IMR-90 (cell line): ENCODE results near the gene PCCA. TPM values are rescaled to one million over a fixed set of nuclear protein-coding genes. Genes with fewer than 3 reads are reported as not detected.

Experiments used
- ATAC-seq: fragments of 200-7000 bp; cut with Tn5 transposase; 2 replicates; pipeline ENCODE4 v1.9.1; 2020; ENCODE audit warnings: low read depth, mild to moderate bottlenecking, moderate library complexity
- BruUV-seq: library from RNA; stranded (reverse); fragments of 400-500 nt; replicated peaks from 2 replicates; lab custom pipeline; 2021; lab: Mats Ljungman, UMichigan
- CTCF ChIA-PET: fragments of 300-600 bp; formaldehyde crosslinking; extraction: SDS; loops from one replicate; lab custom pipeline; 2021; ENCODE audit warnings: antibody characterized with exemption; lab: Yijun Ruan, JAX
- POLR2A ChIA-PET: fragments of 300-600 bp; sonication (Branson Sonifier 250); formaldehyde crosslinking; loops from one replicate; lab custom pipeline; 2022; ENCODE audit warnings: antibody characterized with exemption; ENCODE audit not compliant: unreplicated experiment; lab: Charles Lee
- DNase-seq: peaks from one replicate; pipeline ENCODE4 v3.0.0; 2013
- H2AFZ ChIP-seq: replicated peaks from 2 replicates; pipeline ENCODE3; 2013; ENCODE audit warnings: low read length, mild to moderate bottlenecking; ENCODE audit not compliant: poor library complexity
- H2AK5ac ChIP-seq: 2 replicates; pipeline ENCODE4 v1.6.1; 2013; ENCODE audit warnings: low read depth, low read length, inconsistent platforms
- H2AK9ac ChIP-seq: replicated peaks from 2 replicates; pipeline ENCODE3; 2013; ENCODE audit warnings: mild to moderate bottlenecking, low read depth, low read length, moderate library complexity; ENCODE audit not compliant: poor library complexity
- H2BK120ac ChIP-seq: 2 replicates; pipeline ENCODE4 v1.6.1; 2013; ENCODE audit warnings: low read depth, low read length, inconsistent platforms
- H2BK15ac ChIP-seq: 3 replicates; pipeline ENCODE4 v1.6.1; 2013; ENCODE audit warnings: low read depth, low read length, inconsistent platforms
- H2BK20ac ChIP-seq: 2 replicates; pipeline ENCODE4 v1.6.1; 2013; ENCODE audit warnings: low read depth, mild to moderate bottlenecking, inconsistent platforms, low read length, moderate library complexity
- H2BK5ac ChIP-seq: 2 replicates; pipeline ENCODE4 v1.6.1; 2013; ENCODE audit warnings: mild to moderate bottlenecking, low read depth, low read length, inconsistent platforms; ENCODE audit not compliant: poor library complexity, severe bottlenecking
- H3K14ac ChIP-seq: replicated peaks from 2 replicates; pipeline ENCODE4 v1.6.1; 2013; ENCODE audit warnings: low read depth, low read length, inconsistent platforms
- H3K18ac ChIP-seq: 2 replicates; pipeline ENCODE4 v1.6.1; 2013; ENCODE audit warnings: low read depth, low read length, control low read depth
- H3K23ac ChIP-seq: 2 replicates; pipeline ENCODE4 v1.6.1; 2013; ENCODE audit warnings: low read depth, low read length, inconsistent platforms
- H3K27ac ChIP-seq: 2 replicates; pipeline ENCODE4 v1.5.1; 2013; ENCODE audit warnings: mild to moderate bottlenecking, control low read depth, low read length; ENCODE audit not compliant: insufficient read depth
- H3K27me3 ChIP-seq: 2 replicates; pipeline ENCODE4 v1.6.1; 2013; ENCODE audit warnings: low read length; ENCODE audit not compliant: control insufficient read depth, insufficient read depth
- H3K36me3 ChIP-seq: 2 replicates; pipeline ENCODE4 v1.6.1; 2013; ENCODE audit warnings: low read length, mixed read lengths; ENCODE audit not compliant: control insufficient read depth, insufficient read depth
- H3K4ac ChIP-seq: 2 replicates; pipeline ENCODE4 v1.6.1; 2013; ENCODE audit warnings: low read depth, low read length, inconsistent platforms
- H3K4me1 ChIP-seq: 2 replicates; pipeline ENCODE4 v1.6.1; 2013; ENCODE audit warnings: low read length, mixed read lengths; ENCODE audit not compliant: control insufficient read depth, insufficient read depth
- H3K4me2 ChIP-seq: 2 replicates; pipeline ENCODE4 v1.6.1; 2013; ENCODE audit warnings: low read depth, mild to moderate bottlenecking, control low read depth, low read length, moderate library complexity
- H3K4me3 ChIP-seq: 2 replicates; pipeline ENCODE4 v1.5.1; 2013; ENCODE audit warnings: low read depth, mild to moderate bottlenecking, control low read depth, low read length, moderate library complexity; ENCODE audit not compliant: insufficient read depth
- H3K56ac ChIP-seq: 2 replicates; pipeline ENCODE4 v1.6.1; 2013; ENCODE audit warnings: low read length, inconsistent platforms; ENCODE audit not compliant: insufficient read depth; ENCODE audit errors: extremely low read depth
- H3K79me1 ChIP-seq, 2 experiments: 2 replicates each; pipeline ENCODE4 v1.6.1; 2013; ENCODE audit warnings: low read length in 2 of 2, inconsistent platforms in 1 of 2, low read depth in 1 of 2
- H3K9ac ChIP-seq: 2 replicates; pipeline ENCODE4 v1.6.1; 2013; ENCODE audit warnings: low read depth, low read length, control low read depth
- H3K9me1 ChIP-seq: 2 replicates; pipeline ENCODE4 v1.6.1; 2013; ENCODE audit warnings: low read length, inconsistent platforms; ENCODE audit not compliant: insufficient read depth
- H3K9me3 ChIP-seq: 2 replicates; pipeline ENCODE4 v1.6.1; 2013; ENCODE audit warnings: low read length; ENCODE audit not compliant: control insufficient read depth, insufficient read depth
- H4K20me1 ChIP-seq: 2 replicates; pipeline ENCODE4 v1.6.1; 2013; ENCODE audit warnings: low read length, inconsistent platforms; ENCODE audit not compliant: insufficient read depth
- H4K5ac ChIP-seq: 2 replicates; pipeline ENCODE4 v1.6.1; 2013; ENCODE audit warnings: mild to moderate bottlenecking, low read depth, low read length, control low read depth
- H4K8ac ChIP-seq, 2 experiments: 2 replicates each; pipeline ENCODE4 v1.6.1; 2013; ENCODE audit warnings: low read depth in 2 of 2, low read length in 2 of 2, control low read depth in 1 of 2, inconsistent platforms in 1 of 2
- H4K91ac ChIP-seq: 2 replicates; pipeline ENCODE4 v1.6.1; 2013; ENCODE audit warnings: low read depth, low read length, inconsistent platforms; ENCODE audit not compliant: insufficient read depth
- CHD1 ChIP-seq: IDR thresholded peaks from 2 replicates; pipeline ENCODE4 v1.6.1; 2012; ENCODE audit warnings: low read depth, low read length, improper control_type of control experiment
- FOS ChIP-seq: fragments of 150-350 bp; IDR thresholded peaks from 2 replicates; pipeline ENCODE4 v1.6.1; 2016; ENCODE audit warnings: low read depth, low read length
- MAZ ChIP-seq: IDR thresholded peaks from 2 replicates; pipeline ENCODE4 v1.6.1; 2012; ENCODE audit warnings: low read depth, mild to moderate bottlenecking, low read length, improper control_type of control experiment, moderate library complexity, borderline replicate concordance
- NFE2L2 ChIP-seq: fragments of 150-350 bp; IDR thresholded peaks from 2 replicates; pipeline ENCODE4 v1.6.1; 2016; ENCODE audit warnings: low read depth, mild to moderate bottlenecking, low read length
- WGBS, 2 experiments: methylation state at CpG; one replicate each; pipeline versions ENCODE4 v1.1.5 to v1.1.7; 2013; ENCODE audit warnings: missing lambda C conversion rate in 2 of 2; ENCODE audit not compliant: insufficient read length in 1 of 2; ENCODE audit errors: extremely low coverage in 2 of 2; 5-methylcytosine and 5-hydroxymethylcytosine counted together
- dilution Hi-C: fragments of 300-500 bp; cut with HindIII; formaldehyde crosslinking; loops from one replicate; pipeline ENCODE4 v1.14.3; 2018; ENCODE audit warnings: low sequenced_read_pairs; ENCODE audit not compliant: unreplicated experiment
- in situ Hi-C: fragments of 300-500 bp; cut with MboI; formaldehyde crosslinking; loops from 3 replicates; pipeline ENCODE4 v1.14.3; 2019; ENCODE audit warnings: low sequenced_read_pairs, inconsistent platforms, mixed read lengths
- intact Hi-C: fragments of 100-400 bp; cut with micrococcal nuclease; formaldehyde crosslinking; loops from 2 replicates; pipeline ENCODE4 v1.10.0; 2022
- polyA plus RNA-seq, 3 experiments: library from polyadenylated mRNA; depleted of rRNA; stranded (reverse); fragments of >200 nt; gene quantifications; 2 replicates each; pipeline ENCODE4 v1.2.3, GENCODE V29; 2012; ENCODE audit warnings: low replicate concordance in 1 of 3
- total RNA-seq: library from RNA; depleted of rRNA; stranded (reverse); fragments of >200 nt; gene quantifications from 2 replicates; pipeline ENCODE4 v1.2.3, GENCODE V29; 2012

The PCCA gene
- total and polyA plus RNA-seq, 2 of the 4 experiments (the other 2 are of a cell fraction) = 7.6 to 24.0 TPM

- TF ChIP-seq NFE2L2 = no peak
Measured at GRCh38 chr13:100088644-100089464, at the start of gene PCCA (continued).

GRCh38 chr13:100039740-100040139, 49.2 kb upstream of the PCCA start:
- H2AK5ac ChIP-seq = no peak overlapping the region
- H3K9me3 ChIP-seq = no peaks in the 10 kb centered on the region
- no peak overlapping the region for H3K9ac ChIP-seq
- no peak overlapping the region for H3K4ac ChIP-seq
- intact Hi-C loops = no loop called here
- H2AK9ac ChIP-seq = no peak overlapping the region
- H3K4me1 ChIP-seq = no peaks in the 10 kb centered on the region
- H3K23ac ChIP-seq = no peak overlapping the region
- CTCF ChIA-PET = interaction anchor here (0.7 kb wide), 1 partner anchor 1303 kb away, joined by 3 read pairs; no protein-coding TSS in a partner anchor
- TF ChIP-seq MAZ = no peak
- no peak for TF ChIP-seq CHD1
- no peak for TF ChIP-seq FOS
- no peak overlapping the region for H4K91ac ChIP-seq
- H3K18ac ChIP-seq = no peak overlapping the region
- H4K20me1 ChIP-seq = no peaks in the 10 kb centered on the region
- no peaks in the 10 kb centered on the region for H3K9me1 ChIP-seq
- no peak overlapping the region for H3K56ac ChIP-seq
- H4K5ac ChIP-seq = no peak overlapping the region
- H3K4me2 ChIP-seq = peak overlapping the region; percentile 4; the same call in 1 of the 2 replicates
- no peaks in the 10 kb centered on the region for H3K36me3 ChIP-seq
- no peak overlapping the region for H2BK120ac ChIP-seq
- no peak overlapping the region for H3K4me3 ChIP-seq
- H2BK5ac ChIP-seq = no peak overlapping the region
- no peak overlapping the region for H3K27ac ChIP-seq
- WGBS, 2 experiments = no CpG with 5 or more reads among the region's 4 CpGs
- no peak overlapping the region for H2BK15ac ChIP-seq
- no peak overlapping the region for H4K8ac ChIP-seq
- ATAC-seq (no peak), DNase-seq (peak; percentile 3)
- no peaks in the 10 kb centered on the region for H3K79me1 ChIP-seq
- dilution Hi-C loops = no loop called here
- no TSS peak for BruUV-seq
- no peak overlapping the region for H2AFZ ChIP-seq
- no peaks in the 10 kb centered on the region for H3K27me3 ChIP-seq
- no peak overlapping the region for H3K14ac ChIP-seq
- H2BK20ac ChIP-seq = no peak overlapping the region
- POLR2A ChIA-PET = no interaction called here
- in situ Hi-C loops = no loop called here
